SU-DHL-6 (cell line): ENCODE results near the gene ADCY5.

Experiments used
- H2AFZ ChIP-seq: fragments of 200-600 bp; sonication (generic); 2 replicates; pipeline ENCODE4 v1.6.1; 2014; ENCODE audit warnings: low read depth, mild to moderate bottlenecking, moderate library complexity, mixed read lengths, antibody characterized with exemption, low read length; ENCODE audit not compliant: severe bottlenecking
- H3F3A ChIP-seq: fragments of 200-600 bp; shearing (Covaris generic); 2 replicates; pipeline ENCODE4 v1.6.0; 2016; ENCODE audit warnings: antibody characterized with exemption, mild to moderate bottlenecking; ENCODE audit not compliant: insufficient read depth
- H3K27ac ChIP-seq: fragments of 200-600 bp; sonication (generic); 2 replicates; pipeline ENCODE4 v1.5.1; 2016; ENCODE audit warnings: low read depth, mild to moderate bottlenecking, low read length, moderate library complexity, mixed read lengths
- H3K27me3 ChIP-seq: fragments of 200-600 bp; sonication (generic), shearing (Covaris generic); 2 replicates; pipeline ENCODE4 v1.6.0; 2014; ENCODE audit warnings: mild to moderate bottlenecking, low read length
- H3K36me3 ChIP-seq: fragments of 200-600 bp; sonication (generic); 2 replicates; pipeline ENCODE4 v1.6.1; 2014; ENCODE audit warnings: mild to moderate bottlenecking, low read length, mixed read lengths
- H3K4me2 ChIP-seq: fragments of 300-600, 200-600 bp; shearing (Covaris generic), sonication (generic); 2 replicates; pipeline ENCODE4 v1.6.0; 2014; ENCODE audit warnings: low read length, low read depth, mild to moderate bottlenecking; ENCODE audit not compliant: poor library complexity, severe bottlenecking
- H3K4me3 ChIP-seq: fragments of 200-600 bp; sonication (generic); 2 replicates; pipeline ENCODE4 v1.5.1; 2014; ENCODE audit warnings: antibody characterized with exemption, low read length, mild to moderate bottlenecking, mixed read lengths; ENCODE audit not compliant: insufficient read depth, poor library complexity, severe bottlenecking
- H3K79me2 ChIP-seq: fragments of 200-600 bp; sonication (generic); 2 replicates; pipeline ENCODE4 v1.6.1; 2014; ENCODE audit warnings: mild to moderate bottlenecking, low read length, moderate library complexity; ENCODE audit not compliant: insufficient read depth
- H3K9ac ChIP-seq: fragments of 200-600 bp; sonication (generic); 2 replicates; pipeline ENCODE4 v1.7.0; 2014; ENCODE audit warnings: mild to moderate bottlenecking, low read length
- H3K9me2 ChIP-seq: fragments of 200-600 bp; sonication (generic); replicated peaks from 2 replicates; pipeline ENCODE4 v1.6.1; 2014; ENCODE audit warnings: low read length; ENCODE audit not compliant: insufficient read depth
- H3K9me3 ChIP-seq: fragments of 200-600 bp; sonication (generic); 2 replicates; pipeline ENCODE4 v1.6.1; 2014; ENCODE audit warnings: low read length, mixed read lengths; ENCODE audit not compliant: insufficient read depth
- H4K20me1 ChIP-seq: fragments of 200-600 bp; sonication (generic); 2 replicates; pipeline ENCODE4 v1.6.1; 2014; ENCODE audit warnings: low read depth, mild to moderate bottlenecking, antibody characterized with exemption, low read length, moderate library complexity, mixed read lengths
- CTCF ChIP-seq: fragments of 200-600 bp; sonication (generic); IDR thresholded peaks from one replicate; pipeline ENCODE4 v1.5.1; 2017; ENCODE audit warnings: antibody characterized with exemption, mild to moderate bottlenecking, low read length, moderate library complexity; ENCODE audit not compliant: insufficient read depth, poor library complexity, severe bottlenecking
- EZH2phosphoT487 ChIP-seq: fragments of 200-600 bp; sonication (generic), shearing (Covaris generic); conservative IDR thresholded peaks from 2 replicates; pipeline ENCODE4 v1.6.1; 2018; ENCODE audit warnings: mild to moderate bottlenecking, antibody characterized with exemption, low read length, moderate library complexity, mixed read lengths

Gene ADCY5

GRCh38 chr3:123365450-123366143, 83.3 kb downstream of the ADCY5 start:
- Histone ChIP-seq H3K4me2 (no peak overlapping the region), H3K36me3 (no peaks in the 10 kb centered on the region), H3K79me2 (no peaks in the 10 kb centered on the region), H3K27me3 (no peaks in the 10 kb centered on the region), H3K27ac (no peak overlapping the region), H4K20me1 (no peaks in the 10 kb centered on the region), H3K9me3 (no peaks in the 10 kb centered on the region), H3K4me3 (no peak overlapping the region), H3F3A (no peaks in the 10 kb centered on the region), H3K9me2 (no peaks in the 10 kb centered on the region), H2AFZ (no peak overlapping the region), H3K9ac (no peak overlapping the region)
- TF ChIP-seq EZH2phosphoT487 = no peak
- no peak for TF ChIP-seq CTCF

DNA sequence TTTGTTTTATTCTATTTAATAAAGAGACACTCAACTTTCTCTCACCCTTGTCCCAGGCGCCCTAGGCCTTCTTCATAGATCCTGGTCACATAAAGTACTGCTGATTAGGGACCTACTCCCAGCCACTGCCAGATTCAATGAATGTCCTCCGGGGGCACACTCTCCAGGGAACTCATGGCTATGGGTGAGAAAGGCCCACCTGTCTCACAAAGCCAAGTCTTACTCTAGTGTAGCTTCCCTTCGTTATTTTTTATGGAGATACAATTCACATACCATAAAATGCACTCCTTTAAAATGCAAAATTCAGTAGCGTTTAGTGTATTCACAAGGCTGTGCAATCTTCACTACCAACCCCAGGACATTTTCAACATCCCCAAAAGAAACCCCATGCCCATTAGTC, 87.8 kb downstream of the ADCY5 start:
- Histone ChIP-seq H3K4me2 (no peak overlapping the region), H3K9ac (no peak overlapping the region), H4K20me1 (no peaks in the 10 kb centered on the region), H3K27me3 (no peaks in the 10 kb centered on the region), H3F3A (no peaks in the 10 kb centered on the region), H3K27ac (no peak overlapping the region), H3K36me3 (no peaks in the 10 kb centered on the region), H3K9me3 (no peaks in the 10 kb centered on the region), H3K9me2 (no peaks in the 10 kb centered on the region), H3K4me3 (no peak overlapping the region), H3K79me2 (no peaks in the 10 kb centered on the region), H2AFZ (no peak overlapping the region)
- no peak for TF ChIP-seq CTCF
- TF ChIP-seq EZH2phosphoT487 = no peak

DNA sequence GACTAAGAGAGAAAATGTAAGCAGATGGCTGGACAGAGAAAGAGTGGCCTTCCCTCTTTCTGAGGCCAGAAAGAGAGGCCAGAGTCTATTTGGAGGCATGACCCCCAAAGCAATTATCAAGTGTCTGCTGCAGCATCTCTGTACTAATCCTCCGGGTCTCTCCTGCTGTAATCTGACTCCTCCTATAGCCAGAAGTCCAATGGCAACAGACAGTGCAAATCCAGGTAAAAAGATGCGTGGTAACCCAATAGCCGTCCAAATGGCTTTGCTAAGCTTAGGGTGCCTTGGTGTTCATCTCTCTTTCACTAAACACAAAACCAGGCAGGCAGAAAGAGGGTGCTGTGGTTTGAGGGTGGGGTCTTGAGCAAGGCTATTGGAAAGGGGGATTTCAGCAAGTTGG, 91.6 kb downstream of the ADCY5 start:
- Histone ChIP-seq H3K27ac (no peak overlapping the region), H2AFZ (no peak overlapping the region), H3K79me2 (no peaks in the 10 kb centered on the region), H3K4me3 (no peak overlapping the region), H3F3A (no peaks in the 10 kb centered on the region), H4K20me1 (no peaks in the 10 kb centered on the region), H3K27me3 (no peaks in the 10 kb centered on the region), H3K36me3 (no peaks in the 10 kb centered on the region), H3K9ac (no peak overlapping the region), H3K4me2 (no peak overlapping the region), H3K9me2 (no peaks in the 10 kb centered on the region), H3K9me3 (no peaks in the 10 kb centered on the region)
- TF ChIP-seq CTCF = no peak
- TF ChIP-seq EZH2phosphoT487 = no peak
